Measurements from ENCODE around the gene PTPRK. TPM values are rescaled to one million over a fixed set of nuclear protein-coding genes. Genes with fewer than 3 reads are reported as not detected.

Gene PTPRK
- total and polyA plus RNA-seq, 9 of the 15 experiments (the other 6 are each of a cell fraction or from before 2014, with no cell fraction given): 0.04 to 0.51 TPM; not detected in 7

GRCh38 chr6:128395188-128395587, 125.2 kb downstream of the PTPRK start (continued):
- no peak for TF ChIP-seq TSHZ1 (CRISPR knock-in tag; IDR thresholded peaks at IDR 0.05)
- TF ChIP-seq HNRNPK (IDR thresholded peaks at IDR 0.05; ENCODE audit: low read depth, low read length, poor library complexity, severe bottlenecking): no peak
- TF ChIP-seq, protein P1, sequence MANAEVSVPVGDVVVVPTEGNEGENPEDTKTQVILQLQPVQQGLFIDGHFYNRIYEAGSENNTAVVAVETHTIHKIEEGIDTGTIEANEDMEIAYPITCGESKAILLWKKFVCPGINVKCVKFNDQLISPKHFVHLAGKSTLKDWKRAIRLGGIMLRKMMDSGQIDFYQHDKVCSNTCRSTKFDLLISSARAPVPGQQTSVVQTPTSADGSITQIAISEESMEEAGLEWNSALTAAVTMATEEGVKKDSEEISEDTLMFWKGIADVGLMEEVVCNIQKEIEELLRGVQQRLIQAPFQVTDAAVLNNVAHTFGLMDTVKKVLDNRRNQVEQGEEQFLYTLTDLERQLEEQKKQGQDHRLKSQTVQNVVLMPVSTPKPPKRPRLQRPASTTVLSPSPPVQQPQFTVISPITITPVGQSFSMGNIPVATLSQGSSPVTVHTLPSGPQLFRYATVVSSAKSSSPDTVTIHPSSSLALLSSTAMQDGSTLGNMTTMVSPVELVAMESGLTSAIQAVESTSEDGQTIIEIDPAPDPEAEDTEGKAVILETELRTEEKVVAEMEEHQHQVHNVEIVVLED (CRISPR knock-in tag; IDR thresholded peaks at IDR 0.05): no peak
- no peak for TF ChIP-seq CREB5 (CRISPR knock-in tag; IDR thresholded peaks at IDR 0.05)
- no peak for TF ChIP-seq HDGF (IDR thresholded peaks at IDR 0.05)
- TF ChIP-seq ZNF165 (CRISPR knock-in tag; IDR thresholded peaks at IDR 0.05; ENCODE audit: borderline replicate concordance): no peak
- no peak for TF ChIP-seq GTF2E2 (tag; IDR thresholded peaks at IDR 0.05)
- TF ChIP-seq HNRNPLL (IDR thresholded peaks at IDR 0.05; ENCODE audit: low read depth, low read length, poor library complexity, severe bottlenecking): no peak
- TF ChIP-seq ETS2 (tag; IDR thresholded peaks at IDR 0.05; ENCODE audit: borderline replicate concordance, poor library complexity, severe bottlenecking): no peak

Data from K562 (cell line).